K562 (cell line): ENCODE data around the gene CAMK1D. TPM values are rescaled to one million over a fixed set of nuclear protein-coding genes. Genes with fewer than 3 reads are reported as not detected.

Source experiments
- ATAC-seq: fragments of 200-7000 bp; cut with Tn5 transposase; 3 replicates; pipeline ENCODE4 v1.9.1; 2020; ENCODE audit warnings: moderate library complexity
- BruUV-seq: library from RNA; stranded (reverse); fragments of 400-500 nt; replicated peaks from 2 replicates; lab custom pipeline; 2021; lab: Mats Ljungman, UMichigan
- CTCF ChIA-PET: fragments of 300-600 bp; formaldehyde crosslinking; extraction: SDS; loops from one replicate; lab custom pipeline; 2021; ENCODE audit warnings: low intra/inter-chr PET ratio; lab: Yijun Ruan, JAX
- POLR2A ChIA-PET: fragments of 300-600, 350-650 bp; sonication (Branson Sonifier 250); formaldehyde crosslinking; extraction: SDS; loops from one replicate; lab custom pipeline; 2021; ENCODE audit warnings: antibody characterized with exemption, inconsistent platforms; lab: Yijun Ruan, JAX
- DNase-seq, 4 experiments: peaks; one replicate each; pipeline versions ENCODE4 v3.0.0 to v3.0.0-alpha.2; 2011 to 2018; ENCODE audit warnings: low spot score in 3 of 4, mixed read lengths in 3 of 4; ENCODE audit errors: extremely low read depth in 1 of 4
- FAIRE-seq: peaks from 2 replicates; lab custom pipeline; 2011; peaks lifted over from hg19 to GRCh38; lab: Jason Lieb, UNC
- H2AFZ ChIP-seq: 2 replicates; pipeline ENCODE4 v1.6.0; 2011; ENCODE audit warnings: low read depth, low read length, control low read depth, inconsistent platforms
- H3K27ac ChIP-seq: fragments of 200-600 bp; 3 replicates; pipeline ENCODE4 v1.8.0; 2011; ENCODE audit warnings: low read depth, mild to moderate bottlenecking, control low read depth, inconsistent platforms, low read length, moderate library complexity, mixed read lengths; ENCODE audit errors: extremely low read depth
- H3K27me3 ChIP-seq, 2 experiments: fragments of 300-600 bp in 1 of 2; 2 replicates in 1 of 2; 3 replicates in 1 of 2; pipeline versions ENCODE4 v1.6.0 to v1.8.0; 2011; ENCODE audit warnings: inconsistent platforms in 2 of 2, low read length in 2 of 2, mild to moderate bottlenecking in 1 of 2, mixed read lengths in 1 of 2, moderate library complexity in 1 of 2; ENCODE audit not compliant: control insufficient read depth in 2 of 2, insufficient read depth in 2 of 2
- H3K36me3 ChIP-seq: fragments of 300-600 bp; 3 replicates; pipeline ENCODE4 v1.8.0; 2011; ENCODE audit warnings: mild to moderate bottlenecking, low read length, inconsistent platforms; ENCODE audit not compliant: control insufficient read depth, insufficient read depth
- H3K4me1 ChIP-seq, 2 experiments: fragments of 200-600 bp in 1 of 2; replicated peaks in 1 of 2; 2 replicates in 1 of 2; 3 replicates in 1 of 2; pipeline versions ENCODE4 v1.5.1 to v1.8.0; 2011; ENCODE audit warnings: inconsistent platforms in 2 of 2, low read length in 2 of 2, mild to moderate bottlenecking in 1 of 2, mixed read lengths in 1 of 2, moderate library complexity in 1 of 2; ENCODE audit not compliant: control insufficient read depth in 2 of 2, insufficient read depth in 2 of 2
- H3K4me2 ChIP-seq: 2 replicates; pipeline ENCODE4 v1.6.1; 2011; ENCODE audit warnings: low read length, control low read depth, inconsistent platforms, mixed read lengths; ENCODE audit not compliant: insufficient read depth
- H3K4me3 ChIP-seq: fragments of 200-600 bp; sonication (generic), shearing (Covaris generic); 2 replicates; pipeline ENCODE4 v1.5.1; 2016; ENCODE audit warnings: control low read depth, inconsistent platforms
- H3K79me2 ChIP-seq: fragments of 200-600 bp; 3 replicates; pipeline ENCODE4 v1.8.0; 2011; ENCODE audit warnings: low read length, inconsistent platforms; ENCODE audit not compliant: control insufficient read depth, insufficient read depth
- H3K9ac ChIP-seq, 2 experiments: 2 replicates each; pipeline versions ENCODE4 v1.6.0 to v1.6.1; 2011; ENCODE audit warnings: low read depth in 2 of 2, low read length in 2 of 2, control low read depth in 1 of 2, inconsistent platforms in 1 of 2, mild to moderate bottlenecking in 1 of 2, mixed read lengths in 1 of 2; ENCODE audit not compliant: insufficient read depth in 1 of 2
- H3K9me1 ChIP-seq: one replicate; pipeline ENCODE4 v1.6.0; 2011; ENCODE audit warnings: inconsistent platforms, mild to moderate bottlenecking, low read length, moderate library complexity; ENCODE audit not compliant: control insufficient read depth, insufficient read depth
- H3K9me3 ChIP-seq: replicated peaks from 2 replicates; pipeline ENCODE4 v1.5.1; 2011; ENCODE audit warnings: low read depth, low read length, inconsistent platforms; ENCODE audit not compliant: control insufficient read depth, insufficient read depth
- H4K20me1 ChIP-seq: replicated peaks from 2 replicates; pipeline ENCODE4 v1.6.1; 2011; ENCODE audit warnings: low read length, inconsistent platforms, mixed read lengths; ENCODE audit not compliant: control insufficient read depth, insufficient read depth
- CXXC5 ChIP-seq: fragments of 250-450 bp; sonication (Bioruptor Pico); IDR thresholded peaks from 2 replicates; pipeline ENCODE4 v1.8.0; 2022; ENCODE audit warnings: inconsistent platforms, mild to moderate bottlenecking, moderate library complexity
- NFYB ChIP-seq: IDR thresholded peaks from 2 replicates; pipeline ENCODE4 v1.6.1; 2011; ENCODE audit warnings: mild to moderate bottlenecking, moderate library complexity; ENCODE audit not compliant: insufficient read length; ENCODE audit errors: extremely low read depth
- SUPT5H ChIP-seq: fragments of 450-650 bp; IDR thresholded peaks from 2 replicates; pipeline ENCODE4 v1.6.1; 2016
- TRIM28 ChIP-seq: fragments of 450-650 bp; IDR thresholded peaks from 2 replicates; pipeline ENCODE4 v1.6.1; 2017
- ZBTB2 ChIP-seq: fragments of 450-650 bp; IDR thresholded peaks from 2 replicates; pipeline ENCODE4 v1.6.1; 2016; ENCODE audit warnings: antibody characterized with exemption
- ZNF347 ChIP-seq: fragments of 450-650 bp; formaldehyde crosslinking; IDR thresholded peaks from 2 replicates; pipeline ENCODE4 v1.4.0; 2020; ENCODE audit warnings: low read depth, mild to moderate bottlenecking, moderate library complexity
- WGBS: fragments of 100-300 bp; shearing (Covaris generic); methylation state at CpG from one replicate; pipeline ENCODE4 v1.1.6; 2016; ENCODE audit warnings: low coverage, mixed read lengths; ENCODE audit not compliant: insufficient coverage; ENCODE audit errors: missing lambda C conversion rate; 5-methylcytosine and 5-hydroxymethylcytosine counted together
- in situ Hi-C: fragments of 300-500 bp; cut with MboI; formaldehyde crosslinking; loops from 4 replicates; pipeline ENCODE4 v1.15.0; 2018; ENCODE audit warnings: inconsistent platforms, mixed read lengths
- intact Hi-C: fragments of 100-400 bp; cut with micrococcal nuclease; formaldehyde crosslinking; loops from 2 replicates; pipeline ENCODE4 v1.14.2; 2022
- polyA plus RNA-seq, 8 experiments: library from polyadenylated mRNA; depleted of rRNA in 4 of 8; stranded (reverse) in 5 of 8; unstranded in 3 of 8; fragments of >200 nt; fragmentation: Nextera tagmentation in 2 of 8; fragmentation: Illumina TruSeq in 1 of 8; extraction: Ambion mirVana in 2 of 8; extraction: Trizol in 1 of 8; gene quantifications; 2 replicates each; pipeline versions ENCODE4 v1.2.1 to v1.2.3, GENCODE V29; 2011 to 2014; ENCODE audit warnings: inconsistent platforms in 1 of 8, missing spikeins in 1 of 8
- total RNA-seq, 7 experiments: library from RNA; depleted of rRNA in 6 of 7; stranded (reverse); fragments of >200 nt in 6 of 7; fragmentation: Illumina TruSeq in 2 of 7; extraction: Trizol in 2 of 7; gene quantifications; 2 replicates each; pipeline versions ENCODE4 v1.2.1 to v1.2.3, GENCODE V29; 2011 to 2021; ENCODE audit warnings: low replicate concordance in 1 of 7

CAMK1D gene
- total and polyA plus RNA-seq, 9 of the 15 experiments (the other 6 are each of a cell fraction or from before 2014, with no cell fraction given) = 0.12 to 0.24 (median 0.20) TPM; not detected in 5

GRCh38 chr10:12488626-12489025 lies 139.3 kb downstream of the CAMK1D start:
- in situ Hi-C loops = no loop called here
- Histone ChIP-seq H3K4me1 (peaks cover 0 to 6% of the 10 kb centered on the region in 2 experiments; a peak in 4 of 5 replicates), H4K20me1 (0 out of 2 replicates have a peak, but pooled peaks cover 4% of the 10 kb centered on the region), H3K36me3 (no peaks in the 10 kb centered on the region)
- DNase-seq = no peak
- no TSS peak for BruUV-seq
- FAIRE-seq = no peak
- TF ChIP-seq NFYB (no peak), ZBTB2 (no peak), TRIM28 (no peak), ZNF347 (CRISPR knock-in tag) (no peak), SUPT5H (no peak), CXXC5 (CRISPR knock-in tag) (no peak)
- TF ChIP-seq, all 486 proteins: peak for 0
- no peaks in the 10 kb centered on the region for H3K79me2 ChIP-seq
- 10% methylated on average over 16 of the region's 16 CpGs for WGBS
- ChIA-PET CTCF (no interaction called here), POLR2A (no interaction called here)
- H3K27ac ChIP-seq = no peak overlapping the region
- no peak overlapping the region for H3K9ac ChIP-seq
- no peaks in the 10 kb centered on the region for H3K9me3 ChIP-seq
- no peak overlapping the region for H3K4me2 ChIP-seq
- intact Hi-C loops = no loop called here
- no peak for ATAC-seq
- peaks cover 16 to 42% of the 10 kb centered on the region in 2 experiments for H3K27me3 ChIP-seq
- no peak overlapping the region for H2AFZ ChIP-seq
- no peak overlapping the region for H3K4me3 ChIP-seq
- H3K9me1 ChIP-seq = no peaks in the 10 kb centered on the region
